K562 (cell line): ENCODE results near the gene MGA. TPM values are rescaled to one million over a fixed set of nuclear protein-coding genes. Genes with fewer than 3 reads are reported as not detected.

ENCODE experiments used
- ATAC-seq: fragments of 200-7000 bp; cut with Tn5 transposase; 3 replicates; pipeline ENCODE4 v1.9.1; 2020; ENCODE audit warnings: moderate library complexity
- BruUV-seq: library from RNA; stranded (reverse); fragments of 400-500 nt; replicated peaks from 2 replicates; lab custom pipeline; 2021; lab: Mats Ljungman, UMichigan
- CTCF ChIA-PET: fragments of 300-600 bp; formaldehyde crosslinking; extraction: SDS; loops from one replicate; lab custom pipeline; 2021; ENCODE audit warnings: low intra/inter-chr PET ratio; lab: Yijun Ruan, JAX
- POLR2A ChIA-PET: fragments of 300-600, 350-650 bp; sonication (Branson Sonifier 250); formaldehyde crosslinking; extraction: SDS; loops from one replicate; lab custom pipeline; 2021; ENCODE audit warnings: antibody characterized with exemption, inconsistent platforms; lab: Yijun Ruan, JAX
- DNase-seq, 4 experiments: peaks; one replicate each; pipeline versions ENCODE4 v3.0.0 to v3.0.0-alpha.2; 2011 to 2018; ENCODE audit warnings: low spot score in 3 of 4, mixed read lengths in 3 of 4; ENCODE audit errors: extremely low read depth in 1 of 4
- FAIRE-seq: peaks from 2 replicates; lab custom pipeline; 2011; peaks lifted over from hg19 to GRCh38; lab: Jason Lieb, UNC
- H2AFZ ChIP-seq: 2 replicates; pipeline ENCODE4 v1.6.0; 2011; ENCODE audit warnings: low read depth, low read length, control low read depth, inconsistent platforms
- H3K27ac ChIP-seq: fragments of 200-600 bp; 3 replicates; pipeline ENCODE4 v1.8.0; 2011; ENCODE audit warnings: low read depth, mild to moderate bottlenecking, control low read depth, inconsistent platforms, low read length, moderate library complexity, mixed read lengths; ENCODE audit errors: extremely low read depth
- H3K27me3 ChIP-seq, 2 experiments: fragments of 300-600 bp in 1 of 2; 2 replicates in 1 of 2; 3 replicates in 1 of 2; pipeline versions ENCODE4 v1.6.0 to v1.8.0; 2011; ENCODE audit warnings: inconsistent platforms in 2 of 2, low read length in 2 of 2, mild to moderate bottlenecking in 1 of 2, mixed read lengths in 1 of 2, moderate library complexity in 1 of 2; ENCODE audit not compliant: control insufficient read depth in 2 of 2, insufficient read depth in 2 of 2
- H3K36me3 ChIP-seq: fragments of 300-600 bp; 3 replicates; pipeline ENCODE4 v1.8.0; 2011; ENCODE audit warnings: mild to moderate bottlenecking, low read length, inconsistent platforms; ENCODE audit not compliant: control insufficient read depth, insufficient read depth
- H3K4me1 ChIP-seq, 2 experiments: fragments of 200-600 bp in 1 of 2; replicated peaks in 1 of 2; 2 replicates in 1 of 2; 3 replicates in 1 of 2; pipeline versions ENCODE4 v1.5.1 to v1.8.0; 2011; ENCODE audit warnings: inconsistent platforms in 2 of 2, low read length in 2 of 2, mild to moderate bottlenecking in 1 of 2, mixed read lengths in 1 of 2, moderate library complexity in 1 of 2; ENCODE audit not compliant: control insufficient read depth in 2 of 2, insufficient read depth in 2 of 2
- H3K4me2 ChIP-seq: 2 replicates; pipeline ENCODE4 v1.6.1; 2011; ENCODE audit warnings: low read length, control low read depth, inconsistent platforms, mixed read lengths; ENCODE audit not compliant: insufficient read depth
- H3K4me3 ChIP-seq: fragments of 200-600 bp; sonication (generic), shearing (Covaris generic); 2 replicates; pipeline ENCODE4 v1.5.1; 2016; ENCODE audit warnings: control low read depth, inconsistent platforms
- H3K79me2 ChIP-seq: fragments of 200-600 bp; 3 replicates; pipeline ENCODE4 v1.8.0; 2011; ENCODE audit warnings: low read length, inconsistent platforms; ENCODE audit not compliant: control insufficient read depth, insufficient read depth
- H3K9ac ChIP-seq, 2 experiments: 2 replicates each; pipeline versions ENCODE4 v1.6.0 to v1.6.1; 2011; ENCODE audit warnings: low read depth in 2 of 2, low read length in 2 of 2, control low read depth in 1 of 2, inconsistent platforms in 1 of 2, mild to moderate bottlenecking in 1 of 2, mixed read lengths in 1 of 2; ENCODE audit not compliant: insufficient read depth in 1 of 2
- H3K9me1 ChIP-seq: one replicate; pipeline ENCODE4 v1.6.0; 2011; ENCODE audit warnings: inconsistent platforms, mild to moderate bottlenecking, low read length, moderate library complexity; ENCODE audit not compliant: control insufficient read depth, insufficient read depth
- H3K9me3 ChIP-seq: replicated peaks from 2 replicates; pipeline ENCODE4 v1.5.1; 2011; ENCODE audit warnings: low read depth, low read length, inconsistent platforms; ENCODE audit not compliant: control insufficient read depth, insufficient read depth
- H4K20me1 ChIP-seq: replicated peaks from 2 replicates; pipeline ENCODE4 v1.6.1; 2011; ENCODE audit warnings: low read length, inconsistent platforms, mixed read lengths; ENCODE audit not compliant: control insufficient read depth, insufficient read depth
- DIDO1 ChIP-seq: fragments of 450-650 bp; IDR thresholded peaks from 2 replicates; pipeline ENCODE4 v1.6.1; 2016; ENCODE audit warnings: low read depth, missing biosample characterization, missing genetic modification characterization
- E2F1 ChIP-seq: sonication (generic); formaldehyde crosslinking; IDR thresholded peaks from 2 replicates; pipeline ENCODE4 v1.8.1; 2023; ENCODE audit warnings: mild to moderate bottlenecking, missing genetic modification reagents, moderate library complexity
- E2F8 ChIP-seq: fragments of 450-650 bp; IDR thresholded peaks from 2 replicates; pipeline ENCODE4 v1.7.1; 2018; ENCODE audit warnings: mild to moderate bottlenecking, low read depth; ENCODE audit not compliant: partially characterized antibody
- EP300 ChIP-seq: IDR thresholded peaks from 2 replicates; pipeline ENCODE4 v1.6.1; 2012; ENCODE audit warnings: low read length, improper control_type of control experiment
- EP400 ChIP-seq: fragments of 450-650 bp; IDR thresholded peaks from 2 replicates; pipeline ENCODE4 v1.6.1; 2017; ENCODE audit warnings: antibody characterized with exemption, mild to moderate bottlenecking, moderate library complexity
- FOXK2 ChIP-seq, 2 experiments: fragments of 450-650 bp; IDR thresholded peaks in 1 of 2; conservative IDR thresholded peaks in 1 of 2; 2 replicates each; pipeline ENCODE4 v1.6.1; 2016; ENCODE audit warnings: low read depth in 2 of 2, mild to moderate bottlenecking in 1 of 2
- MTA1 ChIP-seq: fragments of 450-650 bp; IDR thresholded peaks from 2 replicates; pipeline ENCODE4 v1.6.1; 2017; ENCODE audit warnings: borderline replicate concordance
- MTF1 ChIP-seq: fragments of 250-450 bp; sonication (Bioruptor Pico); IDR thresholded peaks from 2 replicates; pipeline ENCODE4 v1.9.0; 2021; ENCODE audit warnings: moderate library complexity, mild to moderate bottlenecking, inconsistent platforms, borderline replicate concordance
- NFIC ChIP-seq: fragments of 450-650 bp; IDR thresholded peaks from 2 replicates; pipeline ENCODE4 v1.6.1; 2017; ENCODE audit warnings: mild to moderate bottlenecking, inconsistent platforms
- NR2F6 ChIP-seq: fragments of 450-650 bp; formaldehyde crosslinking; IDR thresholded peaks from 2 replicates; pipeline ENCODE4 v1.4.0; 2020; ENCODE audit warnings: mild to moderate bottlenecking
- RBM17 ChIP-seq: fragments of 200-400 bp; formaldehyde crosslinking; IDR thresholded peaks from 2 replicates; pipeline ENCODE4 v1.6.1; 2017; ENCODE audit warnings: low read depth, mild to moderate bottlenecking, low read length, borderline replicate concordance
- SOX6 ChIP-seq: fragments of 450-650 bp; IDR thresholded peaks from 2 replicates; pipeline ENCODE4 v1.6.1; 2014; ENCODE audit warnings: mild to moderate bottlenecking
- ZBTB12 ChIP-seq: fragments of 250-450 bp; sonication (Bioruptor Pico); IDR thresholded peaks from 2 replicates; pipeline ENCODE4 v1.4.0; 2020
- ZBTB33 ChIP-seq: sonication (generic); formaldehyde crosslinking; IDR thresholded peaks from 2 replicates; pipeline ENCODE4 v1.8.1; 2023; ENCODE audit warnings: mild to moderate bottlenecking, missing genetic modification reagents
- ZNF197 ChIP-seq: fragments of 200-800 bp; sonication (Bioruptor generic); IDR thresholded peaks from 2 replicates; pipeline ENCODE4 v1.6.1; 2016; ENCODE audit warnings: low read depth, missing genetic modification characterization, missing compliant biosample characterization
- ZNF3 ChIP-seq: fragments of 250-450 bp; sonication (Bioruptor Pico); IDR thresholded peaks from 2 replicates; pipeline ENCODE4 v1.5.0; 2021; ENCODE audit warnings: mild to moderate bottlenecking, moderate library complexity
- ZNF316 ChIP-seq: fragments of 450-650 bp; IDR thresholded peaks from 2 replicates; pipeline ENCODE4 v1.6.1; 2016
- WGBS: fragments of 100-300 bp; shearing (Covaris generic); methylation state at CpG from one replicate; pipeline ENCODE4 v1.1.6; 2016; ENCODE audit warnings: low coverage, mixed read lengths; ENCODE audit not compliant: insufficient coverage; ENCODE audit errors: missing lambda C conversion rate; 5-methylcytosine and 5-hydroxymethylcytosine counted together
- in situ Hi-C: fragments of 300-500 bp; cut with MboI; formaldehyde crosslinking; loops from 4 replicates; pipeline ENCODE4 v1.15.0; 2018; ENCODE audit warnings: inconsistent platforms, mixed read lengths
- intact Hi-C: fragments of 100-400 bp; cut with micrococcal nuclease; formaldehyde crosslinking; loops from 2 replicates; pipeline ENCODE4 v1.14.2; 2022
- polyA plus RNA-seq, 8 experiments: library from polyadenylated mRNA; depleted of rRNA in 4 of 8; stranded (reverse) in 5 of 8; unstranded in 3 of 8; fragments of >200 nt; fragmentation: Nextera tagmentation in 2 of 8; fragmentation: Illumina TruSeq in 1 of 8; extraction: Ambion mirVana in 2 of 8; extraction: Trizol in 1 of 8; gene quantifications; 2 replicates each; pipeline versions ENCODE4 v1.2.1 to v1.2.3, GENCODE V29; 2011 to 2014; ENCODE audit warnings: inconsistent platforms in 1 of 8, missing spikeins in 1 of 8
- total RNA-seq, 7 experiments: library from RNA; depleted of rRNA in 6 of 7; stranded (reverse); fragments of >200 nt in 6 of 7; fragmentation: Illumina TruSeq in 2 of 7; extraction: Trizol in 2 of 7; gene quantifications; 2 replicates each; pipeline versions ENCODE4 v1.2.1 to v1.2.3, GENCODE V29; 2011 to 2021; ENCODE audit warnings: low replicate concordance in 1 of 7

MGA gene
- total and polyA plus RNA-seq, 9 of the 15 experiments (the other 6 are each of a cell fraction or from before 2014, with no cell fraction given): 4.7 to 56.1 (median 21.1) TPM

- FAIRE-seq: peak; percentile 11
- Histone ChIP-seq H2AFZ (no peak overlapping the region), H3K4me1 (peaks cover 30 to 53% of the 10 kb centered on the region in 2 experiments), H3K9me3 (no peaks in the 10 kb centered on the region), H3K27ac (peak overlapping the region; percentile 64; the same call in 1 of the 3 replicates), H3K27me3 (no peaks in the 10 kb centered on the region), H3K36me3 (no peaks in the 10 kb centered on the region), H3K9me1 (peaks cover 5% of the 10 kb centered on the region), H4K20me1 (peaks cover 16% of the 10 kb centered on the region), H3K4me3 (peak overlapping the region; percentile 4), H3K4me2 (peak overlapping the region; percentile 60; the same call in 1 of the 2 replicates), H3K9ac (peak overlapping the region in 1 of 2 experiments; percentile 56; a peak in 2 of 4 replicates), H3K79me2 (0 out of 3 replicates have a peak, but pooled peaks cover 5% of the 10 kb centered on the region)
- ATAC-seq: peak; percentile 72
- POLR2A ChIA-PET: interaction anchor here (0.5 to 2.5 kb wide), 13 partner anchors 10 to 1021 kb away, joined by 3 to 7 read pairs (median 3); partner anchors contain the start of genes C15orf62, MAPKBP1 and MGA
- WGBS: 0% methylated on average over 3 of the region's 3 CpGs
- in situ Hi-C loops (no loop called here), intact Hi-C loops (no loop called here)
- peak in 3 of 4 experiments; percentile 33 to 53 (median 43) for DNase-seq
- CTCF ChIA-PET: no interaction called here
- no TSS peak for BruUV-seq
- TF ChIP-seq ZBTB12 (no peak), E2F8 (no peak), SOX6 (0 out of 2 replicates have a peak, but pooled peaks have one; percentile 32), NR2F6 (CRISPR knock-in tag) (no peak), ZNF316 (no peak), DIDO1 (tag) (no peak), EP400 (no peak), FOXK2 (conservative IDR thresholded peaks at IDR 0.05 in 1 of 2, IDR thresholded peaks at IDR 0.05 in 1 of 2; ENCODE audit: low read depth in 2 of 2) (no peak), ZNF3 (CRISPR knock-in tag) (no peak), EP300 (peak; percentile 42; the same call in 1 of the 2 replicates), RBM17 (no peak), NFIC (peak; percentile 10; the same call in 1 of the 2 replicates), MTA1 (no peak), E2F1 (no peak), ZBTB33 (CRISPR knock-in tag) (no peak), ZNF197 (CRISPR knock-in tag) (no peak), MTF1 (no peak)
These were observed 130.0 kb downstream of the MGA start for GRCh38 chr15:41790169-41790568.
